HG02885 (cell line): ENCODE measurements around the gene ERBB4.

ENCODE experiments used
- ATAC-seq: cut with Tn5 transposase; IDR thresholded peaks from one replicate; pipeline ENCODE4 v1.9.1; 2021; ENCODE audit warnings: mild to moderate bottlenecking; ENCODE audit not compliant: unreplicated experiment, poor library complexity

ERBB4 gene

GRCh38 chr2:212441141-212441540 lies 97.5 kb downstream of the ERBB4 start:
- ATAC-seq = no peak

GRCh38 chr2:212428681-212429478 lies 109.7 kb downstream of the ERBB4 start:
- ATAC-seq = no peak

GRCh38 chr2:212427638-212428037 lies 111.0 kb downstream of the ERBB4 start:
- no peak for ATAC-seq

- ATAC-seq = no peak
Observed at GRCh38 chr2:212426637-212427412, 111.8 kb downstream of the ERBB4 start.

- no peak for ATAC-seq
Observed at GRCh38 chr2:212424082-212424481, 114.5 kb downstream of the ERBB4 start.

GRCh38 chr2:212423089-212423488 lies 115.5 kb downstream of the ERBB4 start:
- ATAC-seq = no peak

- no peak for ATAC-seq
Observed at GRCh38 chr2:212421556-212422334, 116.9 kb downstream of the ERBB4 start.

- ATAC-seq = no peak
Observed at GRCh38 chr2:212416086-212416485, 122.5 kb downstream of the ERBB4 start.

- no peak for ATAC-seq
Observed at GRCh38 chr2:212414767-212415211, 123.8 kb downstream of the ERBB4 start.

GRCh38 chr2:212409560-212409959 lies 129.0 kb downstream of the ERBB4 start:
- ATAC-seq = no peak

- no peak for ATAC-seq
Observed at GRCh38 chr2:212408524-212408923, 130.1 kb downstream of the ERBB4 start.

GRCh38 chr2:212406716-212407115 lies 131.9 kb downstream of the ERBB4 start:
- no peak for ATAC-seq

- ATAC-seq = no peak
Observed at GRCh38 chr2:212402316-212402715, 136.3 kb downstream of the ERBB4 start.

GRCh38 chr2:212398316-212398715 lies 140.3 kb downstream of the ERBB4 start:
- ATAC-seq = no peak

GRCh38 chr2:212392544-212392943 lies 146.1 kb downstream of the ERBB4 start:
- ATAC-seq = no peak

- ATAC-seq = no peak
Observed at GRCh38 chr2:212392043-212392442, 146.6 kb downstream of the ERBB4 start.

GRCh38 chr2:212387146-212387545 lies 151.5 kb downstream of the ERBB4 start:
- ATAC-seq = no peak

GRCh38 chr2:212385241-212385640 lies 153.4 kb downstream of the ERBB4 start:
- no peak for ATAC-seq

GRCh38 chr2:212384027-212384426 lies 154.6 kb downstream of the ERBB4 start:
- ATAC-seq = no peak

- no peak for ATAC-seq
Observed at GRCh38 chr2:212381428-212382102, 157.0 kb downstream of the ERBB4 start.
